ENCODE data around the gene IMPDH2.

DNA sequence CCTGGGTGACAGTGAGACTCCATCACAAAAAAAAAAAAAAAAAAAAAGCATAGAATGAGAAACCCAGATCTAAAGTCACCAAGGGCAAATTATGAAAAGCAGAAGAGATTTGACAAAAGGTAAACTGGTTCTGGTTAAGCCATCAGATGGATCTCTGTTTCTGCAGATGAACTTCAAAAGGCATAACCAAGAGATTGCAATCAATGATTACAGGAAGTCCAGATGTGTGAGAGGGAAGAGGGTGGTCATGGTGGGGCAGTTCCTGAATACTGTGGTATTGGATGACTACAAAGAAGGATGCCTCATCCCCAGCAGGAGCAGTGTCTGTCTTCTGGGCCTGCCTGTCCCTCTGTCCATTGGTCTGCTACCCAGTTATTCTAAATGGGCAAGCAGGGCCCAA is 35.4 kb downstream of the IMPDH2 start:
- TF ChIP-seq POLR2A (IDR thresholded peaks at IDR 0.05; ENCODE audit: low read length) (no peak), GATA1 (IDR thresholded peaks at IDR 0.05; ENCODE audit: low read depth, low read length) (no peak)
